HUES64 (cell line): ENCODE results near the gene IL20RB.

ENCODE experiments used
- H3K27ac ChIP-seq: 2 replicates; pipeline ENCODE4 v1.7.0; 2013; ENCODE audit warnings: low read depth, low read length, inconsistent platforms
- H3K27me3 ChIP-seq: 2 replicates; pipeline ENCODE4 v1.6.1; 2013; ENCODE audit warnings: mild to moderate bottlenecking, low read length; ENCODE audit not compliant: insufficient read depth
- H3K36me3 ChIP-seq: 2 replicates; pipeline ENCODE4 v1.6.1; 2013; ENCODE audit warnings: mild to moderate bottlenecking, low read length; ENCODE audit not compliant: insufficient read depth
- H3K4me1 ChIP-seq: 2 replicates; pipeline ENCODE4 v1.6.1; 2013; ENCODE audit warnings: mild to moderate bottlenecking, low read length, moderate library complexity; ENCODE audit not compliant: insufficient read depth
- H3K4me3 ChIP-seq: 2 replicates; pipeline ENCODE4 v1.5.1; 2013; ENCODE audit warnings: mild to moderate bottlenecking, low read length, moderate library complexity
- H3K9ac ChIP-seq: 2 replicates; pipeline ENCODE4 v1.6.1; 2013; ENCODE audit warnings: mild to moderate bottlenecking, low read depth, low read length
- H3K9me3 ChIP-seq: 2 replicates; pipeline ENCODE4 v1.6.1; 2013; ENCODE audit warnings: low read depth, low read length; ENCODE audit not compliant: insufficient read depth
- WGBS: fragments of 150-250, 120-280 bp; methylation state at CpG from one replicate; pipeline ENCODE4 v1.1.7; 2013; ENCODE audit warnings: missing lambda C conversion rate; 5-methylcytosine and 5-hydroxymethylcytosine counted together

IL20RB gene

GRCh38 chr3:137039570-137039969 is 81.8 kb downstream of the IL20RB start:
- peaks cover 11% of the 10 kb centered on the region; the same call in 1 of the 2 replicates for H3K4me1 ChIP-seq
- no peak overlapping the region for H3K9ac ChIP-seq
- H3K36me3 ChIP-seq, result no peaks in the 10 kb centered on the region
- no peak overlapping the region for H3K4me3 ChIP-seq
- H3K9me3 ChIP-seq, result no peaks in the 10 kb centered on the region
- no peak overlapping the region for H3K27ac ChIP-seq
- H3K27me3 ChIP-seq, result no peaks in the 10 kb centered on the region

GRCh38 chr3:137041251-137041650 is 83.5 kb downstream of the IL20RB start:
- Histone ChIP-seq H3K9me3 (no peaks in the 10 kb centered on the region), H3K36me3 (no peaks in the 10 kb centered on the region), H3K4me3 (no peak overlapping the region), H3K27me3 (no peaks in the 10 kb centered on the region), H3K4me1 (0 out of 2 replicates have a peak, but pooled peaks cover 7% of the 10 kb centered on the region), H3K9ac (no peak overlapping the region), H3K27ac (no peak overlapping the region)
- 82% methylated on average over 2 of the region's 2 CpGs for WGBS

DNA sequence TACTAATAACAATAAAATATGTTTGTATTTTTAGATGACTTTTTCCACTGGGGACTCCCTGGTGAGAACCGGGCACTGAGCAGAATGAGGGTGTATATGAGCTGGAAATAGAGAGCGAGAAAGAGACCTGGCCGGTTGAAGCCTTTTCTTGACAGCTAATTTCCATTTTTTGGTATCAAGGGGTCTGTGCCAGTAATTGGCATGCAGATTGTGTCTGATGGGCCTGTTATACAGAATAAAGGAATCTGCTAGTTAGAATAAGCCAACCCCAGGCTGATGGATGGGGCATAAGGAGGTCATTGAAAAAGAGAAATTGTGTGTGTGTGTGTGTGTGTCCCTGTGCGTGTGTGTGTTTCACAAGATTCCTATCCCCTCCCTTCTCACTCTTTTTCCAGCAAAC is 83.9 kb downstream of the IL20RB start:
- H3K27me3 ChIP-seq, result no peaks in the 10 kb centered on the region
- no peak overlapping the region for H3K27ac ChIP-seq
- WGBS, result 42% methylated on average over 3 of the region's 4 CpGs
- no peaks in the 10 kb centered on the region for H3K36me3 ChIP-seq
- no peaks in the 10 kb centered on the region for H3K9me3 ChIP-seq
- H3K9ac ChIP-seq, result no peak overlapping the region
- peaks cover 9% of the 10 kb centered on the region for H3K4me1 ChIP-seq
- no peak overlapping the region for H3K4me3 ChIP-seq

DNA sequence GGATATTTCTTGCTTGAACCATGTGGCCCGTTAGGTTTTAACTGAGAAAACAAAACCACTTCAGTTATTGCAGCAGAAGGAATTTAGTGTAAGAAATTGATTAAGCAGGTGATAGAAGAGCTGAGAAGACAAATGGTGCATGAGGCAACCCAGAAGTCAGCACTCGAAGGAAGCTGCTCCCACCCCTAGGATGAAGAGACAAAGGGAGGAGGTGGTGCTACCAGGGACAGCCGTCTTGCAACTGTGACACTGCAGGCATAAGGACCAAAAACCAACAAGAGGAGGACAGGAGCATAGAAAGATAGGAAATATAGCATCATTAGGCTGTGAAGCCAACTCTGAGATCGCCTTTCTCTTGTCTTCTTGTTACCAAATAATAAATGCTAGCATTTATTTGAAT is 89.0 kb downstream of the IL20RB start:
- no peaks in the 10 kb centered on the region for H3K36me3 ChIP-seq
- H3K27ac ChIP-seq, result no peak overlapping the region
- no peak overlapping the region for H3K9ac ChIP-seq
- peaks cover 14% of the 10 kb centered on the region for H3K4me1 ChIP-seq
- H3K9me3 ChIP-seq, result no peaks in the 10 kb centered on the region
- no peaks in the 10 kb centered on the region for H3K27me3 ChIP-seq
- H3K4me3 ChIP-seq, result no peak overlapping the region
- WGBS, result 62% methylated on average over 3 of the region's 4 CpGs

- 58% methylated on average over 4 of the region's 4 CpGs for WGBS
Observed at GRCh38 chr3:137047240-137047639, 89.5 kb downstream of the IL20RB start.

DNA sequence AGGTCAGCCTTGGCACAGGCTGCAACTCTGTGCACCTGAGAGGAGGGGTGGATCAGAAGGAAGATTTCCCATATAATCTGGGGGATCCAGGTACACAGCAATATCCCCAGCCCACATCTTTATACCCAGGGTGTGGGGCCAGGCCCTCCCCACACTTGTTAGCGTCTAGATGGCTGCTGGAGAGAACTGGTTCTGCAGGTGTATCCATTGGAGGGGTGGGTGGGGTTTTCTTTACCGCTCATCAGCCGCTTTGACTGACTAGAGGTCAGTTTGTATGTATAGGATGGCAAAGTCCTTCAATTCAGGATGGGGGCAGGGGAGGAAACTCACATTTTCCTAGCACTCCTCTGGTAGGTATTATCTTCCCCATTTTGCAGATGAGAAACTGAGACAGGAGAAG is 92.5 kb downstream of the IL20RB start:
- Histone ChIP-seq H3K9ac (no peak overlapping the region), H3K4me1 (peaks cover 12% of the 10 kb centered on the region), H3K9me3 (no peaks in the 10 kb centered on the region), H3K36me3 (no peaks in the 10 kb centered on the region), H3K27ac (no peak overlapping the region), H3K27me3 (no peaks in the 10 kb centered on the region), H3K4me3 (no peak overlapping the region)
- WGBS, result 63% methylated on average over 3 of the region's 3 CpGs

More at GRCh38 chr3:137047240-137047639, 89.5 kb downstream of the IL20RB start:
- no peaks in the 10 kb centered on the region for H3K27me3 ChIP-seq
- no peak overlapping the region for H3K4me3 ChIP-seq
- no peaks in the 10 kb centered on the region for H3K9me3 ChIP-seq
- peak overlapping the region; percentile 15; the same call in 1 of the 2 replicates for H3K27ac ChIP-seq
- H3K36me3 ChIP-seq, result no peaks in the 10 kb centered on the region
- no peak overlapping the region for H3K9ac ChIP-seq
- peaks cover 12% of the 10 kb centered on the region for H3K4me1 ChIP-seq

DNA sequence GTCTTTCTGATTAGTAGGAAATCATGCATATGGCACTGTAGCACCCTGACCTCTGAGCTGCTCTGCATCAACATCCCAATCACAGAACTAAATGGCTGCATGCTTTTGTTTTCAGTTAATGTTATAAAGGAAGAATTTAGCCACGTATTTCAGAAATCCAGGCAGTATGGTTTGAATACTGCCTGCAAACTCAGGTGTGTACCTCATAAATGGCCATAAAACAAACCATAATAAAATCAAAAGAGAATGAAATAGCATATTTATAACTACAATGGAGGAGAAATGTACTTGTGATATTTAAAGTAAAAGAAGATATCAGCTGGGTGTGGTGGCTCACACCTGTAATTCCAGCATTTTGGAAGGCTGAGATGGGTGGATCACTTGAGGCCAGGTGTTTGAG is 94.5 kb downstream of the IL20RB start:
- Histone ChIP-seq H3K27ac (no peak overlapping the region), H3K4me3 (no peak overlapping the region), H3K9ac (no peak overlapping the region), H3K36me3 (no peaks in the 10 kb centered on the region), H3K9me3 (no peaks in the 10 kb centered on the region), H3K4me1 (peaks cover 5% of the 10 kb centered on the region), H3K27me3 (no peaks in the 10 kb centered on the region)
- WGBS, result 91% methylated on average over 1 of the region's 1 CpG
